Measurements from ENCODE around the gene TRAF3.
A peak's percentile ranks its signal among the peaks of the same experiment; 100 is the strongest.
"Not testable (repeated sequence)": the region's sequence is repeated elsewhere in the genome, so short reads cannot be mapped to it uniquely, and the experiment has no call there.

Gene TRAF3

DNA sequence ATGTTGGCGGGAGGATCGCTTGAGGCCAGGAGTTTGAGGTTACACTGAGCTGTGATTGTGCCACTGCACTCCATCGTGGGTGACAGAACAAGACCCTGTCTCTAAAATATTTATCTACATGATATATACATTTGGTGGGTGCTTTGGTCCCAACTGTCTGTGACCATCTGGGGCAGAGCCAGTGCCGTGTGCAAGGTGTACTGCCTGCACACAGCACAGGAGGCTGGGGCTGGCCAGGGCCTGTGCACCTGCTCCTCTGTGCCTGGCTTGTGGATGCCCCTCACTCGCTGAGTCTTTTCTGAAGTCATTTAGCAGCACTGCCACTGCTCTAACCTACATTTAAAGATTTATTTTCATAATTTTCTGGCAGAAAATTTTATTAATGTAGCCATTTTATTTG is 58.7 kb downstream of the TRAF3 start:
- Mint-ChIP-seq H3K36me3 (ENCODE audit: low read depth) (peaks cover 78% of the 10 kb centered on the region), H3K27ac (no peak overlapping the region)

DNA sequence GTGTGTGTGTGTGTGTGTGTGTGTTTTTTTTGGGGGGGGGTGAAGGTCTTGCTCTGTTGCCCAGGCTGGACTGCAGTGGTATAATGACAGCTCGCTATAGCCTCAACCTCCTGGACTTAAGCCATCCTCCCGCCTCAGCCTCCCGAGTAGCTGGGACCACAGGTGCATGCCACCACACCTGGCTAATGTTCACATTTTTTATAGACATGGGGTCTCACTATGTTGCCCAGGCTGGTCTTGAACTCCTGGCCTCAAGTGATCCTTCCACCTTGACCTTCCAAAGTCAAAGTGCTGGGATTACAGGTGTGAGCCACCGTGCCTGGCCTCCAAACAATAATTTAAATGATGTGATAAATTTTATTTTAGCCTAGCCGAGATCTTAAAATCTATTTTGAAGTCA is 59.9 kb downstream of the TRAF3 start:
- not testable (repeated sequence) for H3K9me3 Mint-ChIP-seq, H3K27me3 Mint-ChIP-seq, H3K4me3 Mint-ChIP-seq, H3K27ac Mint-ChIP-seq
- H3K36me3 Mint-ChIP-seq (ENCODE audit: low read depth) = peaks cover 75% of the 10 kb centered on the region
- H3K4me1 Mint-ChIP-seq (ENCODE audit: low read depth) = peaks cover 19% of the 10 kb centered on the region

More for the DNA sequence above, 58.7 kb downstream of the TRAF3 start:
- Mint-ChIP-seq H3K9me3 (no peaks in the 10 kb centered on the region), H3K4me3 (no peak overlapping the region), H3K27me3 (no peaks in the 10 kb centered on the region), H3K4me1 (ENCODE audit: low read depth) (peaks cover 27% of the 10 kb centered on the region)

DNA sequence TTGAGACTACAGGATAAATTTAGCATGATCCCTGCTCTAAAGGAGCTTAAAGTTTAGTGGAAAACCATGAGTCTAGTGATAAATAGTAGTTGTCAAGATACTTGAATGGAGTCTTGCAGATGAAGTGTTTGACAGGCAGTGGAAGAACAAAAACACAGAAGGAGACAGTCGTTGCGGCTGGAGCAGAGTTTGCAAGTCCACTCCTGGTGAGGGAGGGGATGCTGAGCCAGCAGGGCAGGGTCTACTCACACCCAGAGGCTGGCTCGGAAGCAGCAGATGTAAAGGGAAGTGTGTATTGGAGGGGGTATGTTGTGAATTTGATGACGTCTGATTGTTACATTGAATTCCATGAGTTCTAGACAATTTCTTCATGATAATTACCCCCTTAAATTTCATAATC is 61.3 kb downstream of the TRAF3 start:
- Mint-ChIP-seq H3K4me3 (no peak overlapping the region), H3K9me3 (no peaks in the 10 kb centered on the region), H3K27ac (no peak overlapping the region)

DNA sequence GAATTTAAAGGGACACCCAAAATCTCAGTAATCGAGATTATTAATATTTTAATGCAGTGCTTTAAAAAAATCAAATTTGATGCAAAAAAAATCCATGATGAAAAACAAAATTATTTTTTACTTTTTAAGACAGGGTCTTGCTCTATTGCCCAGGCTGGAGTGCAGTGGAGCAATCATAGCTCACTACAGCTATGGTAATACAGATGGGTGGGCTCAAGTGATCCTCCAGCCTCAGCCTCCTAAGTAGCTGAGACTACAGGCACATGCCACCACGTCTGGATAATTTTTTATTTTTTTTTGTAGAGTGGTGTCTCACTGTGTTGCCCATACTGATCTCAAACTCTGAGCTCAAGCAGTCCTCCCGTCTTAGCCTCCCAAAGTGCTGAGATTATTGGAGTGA is 62.9 kb downstream of the TRAF3 start:
- Mint-ChIP-seq H3K36me3 (ENCODE audit: low read depth) (peaks cover 61% of the 10 kb centered on the region), H3K4me1 (ENCODE audit: low read depth) (peaks cover 6% of the 10 kb centered on the region), H3K27me3 (no peaks in the 10 kb centered on the region), H3K4me3 (no peak overlapping the region), H3K27ac (no peak overlapping the region), H3K9me3 (no peaks in the 10 kb centered on the region)

More for the DNA sequence above, 61.3 kb downstream of the TRAF3 start:
- Mint-ChIP-seq H3K27me3 (no peaks in the 10 kb centered on the region), H3K4me1 (ENCODE audit: low read depth) (peaks cover 12% of the 10 kb centered on the region), H3K36me3 (ENCODE audit: low read depth) (peaks cover 66% of the 10 kb centered on the region)

DNA sequence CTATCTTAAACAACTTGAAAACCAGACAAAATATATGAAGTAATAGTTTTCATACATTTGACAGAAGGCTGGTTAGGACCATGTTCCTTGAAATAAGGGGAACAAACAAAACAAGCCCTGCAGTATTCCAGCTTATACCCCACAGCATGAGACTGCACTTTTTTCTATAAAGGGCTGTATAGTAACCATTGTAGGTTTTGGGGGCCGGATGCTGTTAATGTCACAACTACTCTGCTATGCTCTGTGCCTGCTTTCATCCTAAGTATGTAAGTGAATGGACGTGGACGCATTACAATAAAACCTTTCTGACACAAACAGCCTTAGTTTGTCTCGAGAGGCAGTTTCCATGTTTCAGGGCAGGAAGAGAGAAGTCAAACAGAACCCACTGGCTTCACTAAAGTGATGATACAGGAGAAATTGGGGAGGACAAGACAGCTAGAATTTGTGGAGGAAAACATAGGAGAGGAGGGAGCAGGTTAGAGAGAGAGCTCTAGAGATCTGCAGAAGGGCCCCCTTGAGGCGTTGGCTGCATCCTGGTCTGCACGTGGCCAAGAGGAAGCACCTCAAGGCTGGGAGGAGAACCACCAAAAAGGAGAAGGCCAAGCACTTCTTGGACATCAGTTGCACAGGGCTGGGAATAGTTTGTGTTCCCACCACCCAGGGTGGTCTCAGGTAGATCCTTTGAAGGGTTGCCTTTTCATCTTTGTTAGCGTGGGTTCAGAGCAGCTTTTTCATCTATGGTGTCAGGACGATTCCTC is 63.7 kb downstream of the TRAF3 start:
- H3K27ac Mint-ChIP-seq = peak overlapping the region; percentile 34
- no peak overlapping the region for H3K4me3 Mint-ChIP-seq
- H3K9me3 Mint-ChIP-seq = no peaks in the 10 kb centered on the region
- no peaks in the 10 kb centered on the region for H3K27me3 Mint-ChIP-seq
- H3K36me3 Mint-ChIP-seq (ENCODE audit: low read depth) = peaks cover 57% of the 10 kb centered on the region
- no peaks in the 10 kb centered on the region for H3K4me1 Mint-ChIP-seq (ENCODE audit: low read depth)

DNA sequence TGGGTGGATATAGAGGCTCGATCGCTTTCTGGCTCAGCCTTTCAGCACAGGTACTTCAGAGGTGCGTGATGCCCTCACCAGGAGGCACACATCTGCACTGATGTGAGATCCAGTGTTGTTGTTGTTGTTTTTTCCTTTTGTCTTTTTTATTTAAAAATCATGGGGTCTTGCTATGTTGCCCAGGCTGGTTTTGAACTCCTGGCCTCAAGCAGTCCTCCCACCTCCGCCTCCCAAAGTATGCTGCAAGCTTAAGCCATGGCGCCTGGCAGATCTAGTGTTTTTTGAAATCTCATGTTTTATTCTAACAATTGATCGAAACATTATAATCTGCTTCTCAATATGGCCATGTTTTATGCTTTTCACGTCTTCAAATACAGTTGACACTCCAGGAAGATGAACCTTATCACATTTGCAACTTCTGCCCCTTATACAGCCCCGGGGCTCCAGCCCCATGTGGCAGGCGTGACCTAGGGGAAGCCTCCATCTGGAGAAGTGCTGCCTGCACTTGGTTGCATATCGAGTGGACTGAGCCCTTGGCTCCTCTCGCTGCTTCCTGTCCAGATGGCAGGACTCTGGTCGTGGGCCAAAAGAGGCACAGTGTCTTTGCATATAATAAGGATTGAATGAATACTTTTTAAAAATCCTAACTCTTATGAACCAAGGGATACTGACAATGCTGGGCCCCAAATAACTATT is 71.7 kb downstream of the TRAF3 start:
- Mint-ChIP-seq H3K27me3 (no peaks in the 10 kb centered on the region), H3K4me3 (no peak overlapping the region), H3K27ac (peak overlapping the region; percentile 31), H3K36me3 (ENCODE audit: low read depth) (peaks cover 40% of the 10 kb centered on the region), H3K4me1 (ENCODE audit: low read depth) (peaks cover 18% of the 10 kb centered on the region), H3K9me3 (no peaks in the 10 kb centered on the region)

DNA sequence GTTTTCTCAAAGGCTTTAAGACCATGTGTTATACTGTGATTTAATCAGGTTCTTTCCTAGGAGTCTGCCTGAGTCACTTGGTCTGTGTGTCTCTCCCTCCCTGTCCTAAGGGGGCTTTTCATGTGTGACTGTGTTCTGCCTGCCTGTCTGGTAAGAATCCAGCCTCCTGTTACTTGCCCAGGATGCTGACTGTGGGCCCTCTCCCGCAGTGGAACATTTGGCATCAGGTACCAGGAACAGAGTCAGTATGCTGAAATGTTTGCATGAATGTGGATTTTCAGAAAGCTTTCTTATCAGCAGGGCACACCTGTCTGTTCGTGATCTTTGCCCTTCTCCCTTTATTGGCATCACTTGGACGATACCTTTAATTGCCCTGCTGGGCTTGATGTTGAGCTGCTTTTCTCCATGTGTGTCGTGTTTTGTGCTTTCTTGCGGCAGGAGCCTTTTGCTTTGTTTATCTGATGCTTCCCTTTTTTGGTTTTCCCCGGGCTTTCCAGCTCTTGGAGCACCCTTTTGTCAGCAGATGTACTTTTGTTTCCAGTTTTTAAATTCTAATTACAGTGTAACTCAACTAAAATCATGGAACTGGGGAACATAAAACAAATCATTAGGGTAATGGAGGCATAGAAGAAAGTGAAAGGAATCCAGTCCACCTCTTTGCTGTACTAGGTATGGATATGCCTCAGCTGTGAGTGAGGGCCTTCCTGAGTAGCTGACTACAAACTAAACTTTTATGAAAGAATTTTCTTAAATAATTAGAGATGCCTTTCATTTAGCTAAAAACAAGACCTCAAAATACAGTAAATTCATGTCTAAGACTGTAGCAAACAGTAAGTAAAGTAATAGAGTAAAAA is 72.5 kb downstream of the TRAF3 start:
- Mint-ChIP-seq H3K27ac (peak overlapping the region; percentile 66), H3K9me3 (no peaks in the 10 kb centered on the region), H3K36me3 (ENCODE audit: low read depth) (peaks cover 40% of the 10 kb centered on the region), H3K27me3 (no peaks in the 10 kb centered on the region), H3K4me1 (ENCODE audit: low read depth) (peaks cover 23% of the 10 kb centered on the region), H3K4me3 (no peak overlapping the region)

DNA sequence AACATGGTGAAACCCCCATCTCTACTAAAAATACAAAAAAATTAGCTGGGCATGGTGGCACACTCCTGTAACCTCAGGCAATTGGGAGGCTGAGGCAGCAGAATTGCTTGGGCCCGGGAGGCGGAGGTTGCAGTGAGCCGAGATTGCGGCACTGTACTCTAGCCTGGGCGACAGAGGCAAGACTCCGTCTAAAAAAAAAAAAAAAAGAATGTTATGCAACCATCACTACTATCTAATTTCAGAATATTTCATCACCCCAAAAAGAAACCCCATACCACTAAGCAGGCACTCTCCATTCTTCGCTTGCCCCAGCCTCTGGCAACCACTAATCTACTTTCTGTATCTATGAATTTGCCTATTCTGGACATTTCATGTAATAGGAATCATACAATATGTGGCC is 76.4 kb downstream of the TRAF3 start:
- Mint-ChIP-seq H3K36me3 (ENCODE audit: low read depth) (peaks cover 61% of the 10 kb centered on the region), H3K4me3 (no peak overlapping the region)

DNA sequence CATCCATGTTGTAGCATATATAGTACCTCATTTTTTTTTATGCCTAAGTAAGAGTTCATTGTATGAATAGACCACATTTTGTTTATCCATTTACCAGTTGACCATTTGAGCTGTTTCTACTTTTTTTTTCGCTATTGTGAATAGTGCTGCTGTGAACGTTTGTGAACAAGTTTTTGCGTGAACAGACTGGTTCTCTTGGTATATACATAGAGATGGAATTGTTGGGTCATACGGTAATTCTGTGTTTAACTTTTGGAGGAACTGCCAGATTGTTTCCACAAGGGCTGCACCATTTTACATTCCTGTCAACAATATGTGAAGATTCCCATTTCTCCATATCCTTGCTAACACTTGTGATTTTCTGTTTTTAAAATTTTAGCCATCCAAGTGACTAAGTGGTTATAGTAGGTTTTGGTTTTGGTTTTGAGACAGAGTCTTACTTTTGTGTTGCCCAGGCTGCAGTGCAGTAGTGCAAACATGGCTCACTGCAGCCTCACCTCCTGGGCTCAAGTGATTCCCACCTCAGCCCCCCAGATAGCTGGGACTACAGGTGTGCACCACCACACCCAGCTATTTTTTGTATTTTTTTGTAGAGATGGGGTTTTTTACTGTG is 76.9 kb downstream of the TRAF3 start:
- no peaks in the 10 kb centered on the region for H3K27me3 Mint-ChIP-seq
- H3K27ac Mint-ChIP-seq = no peak overlapping the region
- peaks cover 24% of the 10 kb centered on the region for H3K4me1 Mint-ChIP-seq (ENCODE audit: low read depth)
- H3K9me3 Mint-ChIP-seq = peaks cover 9% of the 10 kb centered on the region
- no peak overlapping the region for H3K4me3 Mint-ChIP-seq
- peaks cover 61% of the 10 kb centered on the region for H3K36me3 Mint-ChIP-seq (ENCODE audit: low read depth)

More for the DNA sequence above, 76.4 kb downstream of the TRAF3 start:
- Mint-ChIP-seq H3K4me1 (ENCODE audit: low read depth) (peaks cover 30% of the 10 kb centered on the region), H3K27me3 (no peaks in the 10 kb centered on the region), H3K27ac (no peak overlapping the region), H3K9me3 (peaks cover 9% of the 10 kb centered on the region)

DNA sequence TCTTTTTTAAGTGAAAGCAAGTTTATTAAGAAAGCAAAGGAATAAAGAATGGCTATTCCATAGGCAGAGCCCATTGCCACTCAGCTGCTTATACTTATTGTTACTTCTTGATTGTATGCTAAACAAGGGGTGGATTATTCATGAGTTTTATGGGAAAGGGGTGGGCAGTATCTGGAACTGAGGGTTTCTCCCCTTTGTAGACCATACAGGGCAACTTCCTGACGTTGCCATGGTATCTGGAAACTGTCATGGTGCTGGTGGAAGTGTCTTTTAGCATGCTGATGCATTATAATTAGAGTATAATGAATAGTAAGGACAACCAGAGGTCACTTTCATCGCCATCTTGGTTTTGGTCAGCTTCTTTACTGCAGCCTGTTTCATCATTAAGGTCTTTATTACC is 78.9 kb downstream of the TRAF3 start:
- no peak overlapping the region for H3K4me3 Mint-ChIP-seq

DNA sequence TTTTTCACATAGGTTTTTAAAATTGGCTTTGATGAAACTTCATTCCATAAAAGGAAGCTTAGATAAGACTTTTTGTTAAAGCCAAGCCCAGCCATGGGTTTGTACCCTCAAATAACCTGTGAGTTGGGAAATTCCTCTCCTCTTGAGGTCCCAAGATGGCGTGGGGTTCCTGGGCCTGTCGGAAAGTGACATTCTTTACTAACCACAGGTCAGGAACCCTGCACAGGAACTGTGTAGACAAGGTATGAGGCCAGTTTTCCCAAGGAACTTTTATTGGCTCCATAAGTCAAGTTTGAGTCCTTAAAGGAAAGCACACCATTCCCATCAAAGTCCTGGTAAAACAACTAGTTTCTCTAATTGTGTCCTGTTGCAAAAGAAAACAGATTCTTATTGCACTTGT is 80.2 kb downstream of the TRAF3 start:
- Mint-ChIP-seq H3K4me1 (ENCODE audit: low read depth) (peaks cover 18% of the 10 kb centered on the region), H3K9me3 (peaks cover 17% of the 10 kb centered on the region), H3K4me3 (no peak overlapping the region), H3K27ac (peak overlapping the region; percentile 45), H3K36me3 (ENCODE audit: low read depth) (peaks cover 77% of the 10 kb centered on the region), H3K27me3 (no peaks in the 10 kb centered on the region)

More for the DNA sequence above, 78.9 kb downstream of the TRAF3 start:
- Mint-ChIP-seq H3K27ac (no peak overlapping the region), H3K4me1 (ENCODE audit: low read depth) (peaks cover 18% of the 10 kb centered on the region), H3K36me3 (ENCODE audit: low read depth) (peaks cover 70% of the 10 kb centered on the region), H3K27me3 (no peaks in the 10 kb centered on the region), H3K9me3 (peaks cover 17% of the 10 kb centered on the region)

DNA sequence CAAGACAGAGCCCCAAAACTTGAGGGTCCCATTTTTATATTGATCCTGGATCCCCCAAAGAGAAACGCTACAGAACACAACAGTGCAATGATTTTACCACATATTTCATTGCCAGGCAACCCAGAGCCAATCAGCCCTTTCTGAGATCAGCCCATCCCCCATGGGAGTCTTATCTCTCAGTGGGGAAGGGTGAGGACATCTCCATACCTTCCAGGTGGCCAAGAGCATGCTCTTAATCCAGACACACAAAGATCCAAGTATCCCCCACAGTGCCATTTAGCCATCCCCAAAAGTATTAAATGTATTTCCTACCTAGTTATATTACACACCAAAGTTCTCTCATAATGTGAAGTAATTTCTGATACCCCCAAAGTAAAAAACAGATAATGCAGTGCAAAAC is 82.7 kb downstream of the TRAF3 start:
- Mint-ChIP-seq H3K27me3 (no peaks in the 10 kb centered on the region), H3K27ac (no peak overlapping the region), H3K9me3 (peaks cover 17% of the 10 kb centered on the region), H3K4me1 (ENCODE audit: low read depth) (peaks cover 6% of the 10 kb centered on the region), H3K4me3 (no peak overlapping the region), H3K36me3 (ENCODE audit: low read depth) (peaks cover 83% of the 10 kb centered on the region)

DNA sequence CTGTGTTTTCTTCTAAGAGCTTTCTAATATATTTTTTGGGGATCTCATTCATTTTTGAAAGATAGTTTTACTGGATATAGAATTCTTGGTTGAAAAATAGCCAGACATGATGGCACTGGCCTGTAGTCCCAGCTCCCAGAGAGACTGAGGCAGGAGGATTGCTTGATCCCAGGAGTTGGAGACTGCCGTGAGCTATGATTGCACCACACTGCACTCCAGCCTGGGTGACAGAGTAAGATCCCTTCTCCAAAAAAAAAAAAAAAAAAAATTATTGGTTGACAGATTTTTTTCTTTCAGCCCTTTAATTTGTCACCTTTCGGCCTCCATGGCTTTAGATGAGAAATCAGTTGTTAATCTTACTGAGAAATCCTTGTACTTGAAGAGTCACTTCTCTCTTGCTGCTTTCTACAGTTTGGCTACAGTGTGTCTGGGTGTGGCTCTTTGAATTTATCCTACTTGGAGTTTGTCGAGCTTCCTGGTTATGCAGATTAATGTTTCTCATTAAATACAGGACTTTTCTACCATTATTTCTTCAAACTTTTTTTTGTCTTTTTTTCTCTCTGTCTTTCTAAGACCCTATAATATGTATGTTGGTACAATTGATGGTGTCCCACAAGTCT is 85.0 kb downstream of the TRAF3 start:
- H3K4me1 Mint-ChIP-seq (ENCODE audit: low read depth) = no peaks in the 10 kb centered on the region
- H3K27ac Mint-ChIP-seq = peak overlapping the region; percentile 27
- peaks cover 75% of the 10 kb centered on the region for H3K36me3 Mint-ChIP-seq (ENCODE audit: low read depth)
- no peak overlapping the region for H3K4me3 Mint-ChIP-seq
- H3K9me3 Mint-ChIP-seq = peaks cover 9% of the 10 kb centered on the region
- no peaks in the 10 kb centered on the region for H3K27me3 Mint-ChIP-seq

DNA sequence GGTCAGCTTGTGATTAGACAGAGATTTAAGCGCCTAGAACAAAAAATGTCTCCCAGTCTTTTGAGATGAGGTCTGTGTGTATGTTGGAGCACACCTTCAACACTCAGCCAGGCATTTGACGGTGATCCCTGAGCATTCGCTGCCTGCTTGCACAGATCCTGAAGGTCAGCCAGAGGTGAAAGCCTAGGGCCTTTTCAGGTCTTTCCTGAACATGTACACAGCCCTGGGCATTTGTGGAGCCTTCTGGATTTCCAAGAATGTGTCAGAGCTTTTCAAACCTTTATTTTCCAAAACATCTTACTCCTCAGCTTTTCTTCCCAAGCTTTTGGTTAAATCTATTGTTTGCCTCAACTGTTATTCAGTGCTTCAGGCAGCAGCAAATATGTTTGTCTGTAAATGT is 86.1 kb downstream of the TRAF3 start:
- Mint-ChIP-seq H3K36me3 (ENCODE audit: low read depth) (peaks cover 64% of the 10 kb centered on the region), H3K27me3 (no peaks in the 10 kb centered on the region)

More for the DNA sequence above, 86.1 kb downstream of the TRAF3 start:
- Mint-ChIP-seq H3K9me3 (peaks cover 8% of the 10 kb centered on the region), H3K4me1 (ENCODE audit: low read depth) (no peaks in the 10 kb centered on the region), H3K27ac (no peak overlapping the region), H3K4me3 (no peak overlapping the region)

All from stimulated activated naive CD8-positive, alpha-beta T cell treated with anti-CD3 and anti-CD28 coated beads, Interleukin-15, Interleukin-2, amounts not matched to agents 100 ng/mL and 50 ng/mL, for 24 hours (primary cell).